Natural killer cell (primary cell): ENCODE data around the gene NR6A1. TPM values are rescaled to one million over a fixed set of nuclear protein-coding genes. Genes with fewer than 3 reads are reported as not detected.

Experiments
- ATAC-seq, 3 donors: fragments of 150-1000 bp in 2 of 3; fragments of 200-7000 bp in 1 of 3; cut with Tn5 transposase; 1 replicate in 1 of 3; 2 replicates in 2 of 3; pipeline ENCODE4 v1.10.0; 2021; ENCODE audit warnings: mild to moderate bottlenecking in 2 of 3, moderate library complexity in 2 of 3
- DNase-seq, 2 donors: peaks; one replicate each; pipeline versions ENCODE4 v3.0.0 to v3.0.0-alpha.2; 2013 to 2021; ENCODE audit warnings: mixed read lengths in 1 of 2
- H3K27ac ChIP-seq: one replicate; pipeline ENCODE4 v1.5.1; 2013; ENCODE audit warnings: mild to moderate bottlenecking, low read length
- H3K27me3 ChIP-seq: one replicate; pipeline ENCODE4 v1.6.1; 2013; ENCODE audit warnings: low read length; ENCODE audit not compliant: control insufficient read depth, insufficient read depth
- H3K36me3 ChIP-seq: one replicate; pipeline ENCODE4 v1.6.1; 2013; ENCODE audit warnings: low read length; ENCODE audit not compliant: control insufficient read depth, insufficient read depth
- H3K4me1 ChIP-seq: one replicate; pipeline ENCODE4 v1.6.1; 2013; ENCODE audit warnings: low read length; ENCODE audit not compliant: control insufficient read depth, insufficient read depth
- H3K4me3 ChIP-seq: one replicate; pipeline ENCODE4 v1.5.1; 2013; ENCODE audit warnings: low read length
- H3K9me3 ChIP-seq: one replicate; pipeline ENCODE4 v1.6.1; 2013; ENCODE audit warnings: low read length; ENCODE audit not compliant: control insufficient read depth, insufficient read depth
- H3K27ac Mint-ChIP-seq, 2 donors: one replicate each; pipeline ENCODE4 v1.8.0; 2022; ENCODE audit warnings: mild to moderate bottlenecking in 2 of 2, mixed read lengths in 2 of 2, moderate library complexity in 1 of 2
- H3K27me3 Mint-ChIP-seq, 2 donors: one replicate each; pipeline ENCODE4 v1.8.0; 2022; ENCODE audit warnings: low read depth in 2 of 2, mixed read lengths in 2 of 2
- H3K36me3 Mint-ChIP-seq: one replicate; pipeline ENCODE4 v1.8.0; 2022; ENCODE audit warnings: mixed read lengths
- H3K4me1 Mint-ChIP-seq, 2 donors: one replicate each; pipeline ENCODE4 v1.8.0; 2022; ENCODE audit warnings: mixed read lengths in 2 of 2
- H3K4me3 Mint-ChIP-seq: one replicate; pipeline ENCODE4 v1.8.0; 2022; ENCODE audit warnings: mild to moderate bottlenecking, moderate library complexity, mixed read lengths
- H3K9me3 Mint-ChIP-seq, 2 donors: one replicate each; pipeline ENCODE4 v1.8.0; 2022; ENCODE audit warnings: mixed read lengths in 2 of 2
- CTCF ChIP-seq: fragments of 200-600 bp; IDR thresholded peaks from one replicate; pipeline ENCODE4 v1.8.0; 2022; ENCODE audit warnings: antibody characterized with exemption
- WGBS: methylation state at CpG from one replicate; pipeline ENCODE4 v1.1.7; 2013; ENCODE audit warnings: missing lambda C conversion rate; ENCODE audit not compliant: insufficient coverage; 5-methylcytosine and 5-hydroxymethylcytosine counted together
- intact Hi-C: fragments of 100-400 bp; cut with micrococcal nuclease; formaldehyde crosslinking; loops from one replicate; pipeline ENCODE4 v1.14.2; 2022
- total RNA-seq, 4 donors: library from RNA; stranded (reverse); fragments of 120-200 nt in 1 of 4; gene quantifications; one replicate each; pipeline versions ENCODE4 v1.2.3 to v1.2.4, GENCODE V29; 2013 to 2022

Gene NR6A1
- total RNA-seq, 3 donors from 2014 or later (not counting 1 experiment from before 2014, with no cell fraction given): 0.07 to 0.75 (median 0.49) TPM

- no peak for TF ChIP-seq CTCF
- Histone ChIP-seq H3K4me3 (no peak overlapping the region), H3K4me1 (peaks cover 5% of the 10 kb centered on the region), H3K9me3 (no peaks in the 10 kb centered on the region), H3K27me3 (peaks cover 8% of the 10 kb centered on the region), H3K27ac (no peak overlapping the region), H3K36me3 (no peaks in the 10 kb centered on the region)
- ATAC-seq: no peak
- WGBS: 70% methylated on average over 17 of the region's 17 CpGs
- H3K4me3 Mint-ChIP-seq: no peak overlapping the region
- H3K9me3 Mint-ChIP-seq: no peaks in the 10 kb centered on the region
- no peaks in the 10 kb centered on the region for H3K36me3 Mint-ChIP-seq
- intact Hi-C loops: no loop called here
- peaks cover 12 to 13% of the 10 kb centered on the region in 2 donors for H3K27me3 Mint-ChIP-seq
- DNase-seq: no peak
- H3K4me1 Mint-ChIP-seq: peaks cover 0 to 6% of the 10 kb centered on the region in 2 donors
- H3K27ac Mint-ChIP-seq: no peak overlapping the region
Measured at GRCh38 chr9:124481115-124481514, 290.0 kb downstream of the NR6A1 start.

GRCh38 chr9:124480621-124480981 is 290.5 kb downstream of the NR6A1 start:
- Mint-ChIP-seq H3K27ac (no peak overlapping the region), H3K9me3 (no peaks in the 10 kb centered on the region), H3K27me3 (peaks cover 12 to 13% of the 10 kb centered on the region in 2 donors), H3K4me1 (peaks cover 0 to 6% of the 10 kb centered on the region in 2 donors), H3K4me3 (no peak overlapping the region), H3K36me3 (no peaks in the 10 kb centered on the region)
- 34% methylated on average over 7 of the region's 7 CpGs for WGBS
- DNase-seq (no peak), ATAC-seq (peak in 1 of 3 donors; percentile 39)
- H3K36me3 ChIP-seq: no peaks in the 10 kb centered on the region
- H3K9me3 ChIP-seq: no peaks in the 10 kb centered on the region
- H3K4me1 ChIP-seq: peaks cover 5% of the 10 kb centered on the region
- no peak overlapping the region for H3K27ac ChIP-seq
- no peak overlapping the region for H3K4me3 ChIP-seq
- peaks cover 8% of the 10 kb centered on the region for H3K27me3 ChIP-seq
- intact Hi-C loops: no loop called here
- no peak for TF ChIP-seq CTCF

- Mint-ChIP-seq H3K27me3 (peaks cover 12 to 14% of the 10 kb centered on the region in 2 donors), H3K27ac (no peak overlapping the region), H3K4me3 (no peak overlapping the region), H3K36me3 (no peaks in the 10 kb centered on the region), H3K9me3 (no peaks in the 10 kb centered on the region), H3K4me1 (peaks cover 0 to 6% of the 10 kb centered on the region in 2 donors)
- Histone ChIP-seq H3K4me1 (peaks cover 5% of the 10 kb centered on the region), H3K36me3 (no peaks in the 10 kb centered on the region), H3K9me3 (no peaks in the 10 kb centered on the region), H3K27ac (no peak overlapping the region), H3K27me3 (peaks cover 8% of the 10 kb centered on the region), H3K4me3 (no peak overlapping the region)
- DNase-seq (no peak), ATAC-seq (no peak)
- intact Hi-C loops: no loop called here
- 80% methylated on average over 6 of the region's 6 CpGs for WGBS
- TF ChIP-seq CTCF: no peak
Measured at GRCh38 chr9:124479947-124480620, 291.0 kb downstream of the NR6A1 start.

- 90% methylated on average over 16 of the region's 16 CpGs for WGBS
- Histone ChIP-seq H3K27me3 (peaks cover 8% of the 10 kb centered on the region), H3K27ac (no peak overlapping the region), H3K36me3 (no peaks in the 10 kb centered on the region), H3K4me1 (peaks cover 5% of the 10 kb centered on the region), H3K9me3 (no peaks in the 10 kb centered on the region), H3K4me3 (no peak overlapping the region)
- peaks cover 12 to 16% of the 10 kb centered on the region in 2 donors for H3K27me3 Mint-ChIP-seq
- H3K9me3 Mint-ChIP-seq: no peaks in the 10 kb centered on the region
- peaks cover 0 to 6% of the 10 kb centered on the region in 2 donors for H3K4me1 Mint-ChIP-seq
- H3K4me3 Mint-ChIP-seq: no peak overlapping the region
- DNase-seq: no peak
- intact Hi-C loops: no loop called here
- no peak overlapping the region for H3K27ac Mint-ChIP-seq
- TF ChIP-seq CTCF: no peak
- no peaks in the 10 kb centered on the region for H3K36me3 Mint-ChIP-seq
- ATAC-seq: no peak
Measured at GRCh38 chr9:124479371-124479770, 291.7 kb downstream of the NR6A1 start.
